NCI-H146 treated with DMSO at 0.1 percent for 48 hours (cell line): ENCODE results near the gene PRDM1.

Experiments
- DNase-seq: peaks from one replicate; lab custom pipeline; 2025; ENCODE audit not compliant: unreplicated experiment; lab: John Stamatoyannopoulos, UW

PRDM1 gene

DNA sequence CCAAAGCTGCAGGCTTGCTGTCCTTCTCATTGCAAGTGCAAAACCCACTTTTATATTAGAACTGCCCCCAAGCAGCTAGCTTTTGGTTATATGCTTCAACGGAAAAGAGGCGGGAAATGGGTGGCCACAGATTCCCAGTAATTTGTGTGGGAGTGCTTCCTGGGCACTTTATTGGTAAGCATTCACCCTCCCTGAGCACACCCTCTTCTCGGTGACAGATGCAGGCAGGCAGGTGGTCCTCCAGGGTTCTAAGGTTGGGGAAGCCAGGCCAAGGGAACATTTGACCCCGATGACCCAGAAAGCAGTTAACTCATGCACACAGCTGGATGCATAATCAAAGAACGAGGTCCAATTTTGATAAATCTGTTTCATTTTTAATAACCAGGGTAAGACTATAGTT lies 29.1 kb downstream of the PRDM1 start:
- DNase-seq = no peak

DNA sequence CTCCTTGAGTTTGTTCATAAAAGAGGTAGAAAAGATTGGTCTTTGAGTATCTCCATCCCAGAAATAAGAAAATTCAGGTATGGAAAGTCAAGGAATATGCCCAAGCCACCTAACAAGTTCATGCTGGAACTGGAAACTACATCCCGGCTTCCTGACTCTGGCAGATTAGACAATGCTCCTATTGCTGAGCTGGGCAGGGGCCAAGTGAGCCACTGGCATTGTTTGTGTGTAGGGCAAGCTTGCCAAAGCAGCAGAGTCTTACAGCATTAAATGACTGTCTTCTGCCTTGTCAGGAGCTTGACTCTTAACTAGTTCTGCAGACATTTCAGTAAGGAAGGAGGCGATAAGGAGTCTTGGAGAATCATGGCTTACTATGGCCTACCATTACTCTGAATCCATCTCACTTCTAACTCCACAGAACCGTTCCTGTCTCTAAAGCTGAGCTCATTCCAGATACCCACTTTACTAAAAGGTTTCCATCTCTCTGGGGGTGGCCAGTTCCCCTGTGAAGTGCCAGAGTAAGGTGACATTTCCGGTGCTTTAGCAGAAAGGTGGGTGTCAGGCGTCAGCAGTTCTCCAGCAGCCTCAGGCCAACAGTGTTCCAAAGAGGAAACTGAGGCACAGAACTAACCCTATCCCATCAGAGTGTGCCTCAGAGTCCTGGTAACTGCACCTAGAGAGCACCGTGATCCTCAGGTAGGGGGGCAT lies 30.1 kb downstream of the PRDM1 start:
- no peak for DNase-seq

DNA sequence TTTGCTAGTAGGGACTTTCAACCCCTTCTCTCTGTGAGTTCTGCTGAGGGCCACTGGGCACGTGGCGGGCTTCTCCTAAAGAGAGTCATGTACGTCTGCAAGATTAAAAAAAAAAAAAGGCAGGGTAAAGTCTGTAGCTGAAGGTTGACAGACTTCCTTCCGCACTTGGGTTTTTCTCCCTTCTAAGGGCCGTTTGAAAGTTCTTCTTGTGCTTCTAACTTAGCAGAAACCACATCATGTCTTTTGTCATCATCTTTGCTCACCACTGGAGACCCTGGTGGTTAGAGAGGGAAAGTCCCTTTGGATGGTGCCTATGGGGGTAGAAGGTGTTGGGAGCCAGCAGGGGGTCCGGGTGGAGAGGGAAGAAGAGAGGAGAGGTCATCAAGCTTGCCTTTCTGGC lies 31.4 kb downstream of the PRDM1 start:
- DNase-seq = no peak

DNA sequence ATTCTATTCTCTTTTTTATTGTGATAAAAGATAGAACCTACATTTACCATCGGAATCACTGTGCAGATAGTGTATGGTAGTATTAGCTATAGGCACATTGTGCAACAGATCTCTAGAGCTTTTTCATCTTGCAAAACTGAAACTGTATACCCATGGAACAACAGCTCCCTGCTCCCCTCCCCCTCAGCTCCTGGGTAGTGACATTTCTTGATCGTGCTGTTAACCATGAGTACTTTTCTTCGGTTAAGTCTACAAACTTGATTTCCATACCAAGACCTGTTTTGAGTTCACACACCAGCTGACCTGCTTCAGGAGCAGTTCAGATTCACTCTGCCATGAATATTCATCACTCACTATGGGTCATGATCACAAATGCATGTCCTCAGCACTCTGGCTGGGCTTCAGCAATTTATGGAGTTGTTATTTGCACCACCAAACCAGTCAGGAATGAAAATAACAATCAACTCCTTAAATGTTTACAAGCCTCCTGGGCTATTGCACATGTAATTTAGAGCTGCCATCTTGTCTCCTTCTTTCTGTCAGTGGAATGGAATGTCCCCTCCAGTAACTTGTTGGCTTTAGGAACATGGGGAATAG lies 32.8 kb downstream of the PRDM1 start:
- DNase-seq = no peak

DNA sequence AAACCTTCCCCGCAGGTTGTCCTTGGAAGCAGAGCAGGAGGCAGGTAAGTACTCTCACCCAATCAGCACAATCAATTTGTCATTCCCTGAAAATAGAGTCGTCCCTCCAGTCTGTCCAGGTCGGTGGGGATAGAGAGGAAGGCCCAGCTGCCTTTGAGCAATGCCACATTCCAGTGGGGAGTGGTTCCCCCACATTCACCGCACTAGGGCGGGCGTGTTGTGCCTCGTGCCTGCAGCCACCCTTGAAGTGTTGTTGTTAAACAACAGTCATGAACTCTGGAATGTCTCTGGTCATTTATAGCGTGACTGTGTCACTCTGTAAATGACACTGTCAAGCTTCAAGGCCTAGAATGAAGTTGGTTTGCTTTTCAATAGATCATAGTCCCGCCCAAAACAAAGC lies 33.4 kb downstream of the PRDM1 start:
- no peak for DNase-seq

DNA sequence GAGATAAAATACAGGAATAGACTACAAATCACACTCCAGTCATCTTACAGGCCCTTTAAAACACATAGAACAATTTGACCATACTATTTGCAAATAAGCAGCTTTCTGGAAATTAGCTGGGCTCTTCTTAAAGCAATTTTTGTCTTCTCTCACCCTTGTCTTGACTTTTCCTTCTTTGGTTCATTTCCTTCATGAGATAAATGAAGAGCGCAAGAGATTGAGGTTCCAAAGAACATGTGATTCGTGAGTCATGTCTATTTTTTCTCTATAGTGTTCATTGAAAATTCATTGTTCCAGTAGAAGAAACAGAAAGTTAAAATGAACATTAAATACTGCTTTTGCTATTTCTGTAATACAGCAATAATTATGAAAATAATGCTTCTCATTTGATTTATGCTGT lies 33.9 kb downstream of the PRDM1 start:
- no peak for DNase-seq

DNA sequence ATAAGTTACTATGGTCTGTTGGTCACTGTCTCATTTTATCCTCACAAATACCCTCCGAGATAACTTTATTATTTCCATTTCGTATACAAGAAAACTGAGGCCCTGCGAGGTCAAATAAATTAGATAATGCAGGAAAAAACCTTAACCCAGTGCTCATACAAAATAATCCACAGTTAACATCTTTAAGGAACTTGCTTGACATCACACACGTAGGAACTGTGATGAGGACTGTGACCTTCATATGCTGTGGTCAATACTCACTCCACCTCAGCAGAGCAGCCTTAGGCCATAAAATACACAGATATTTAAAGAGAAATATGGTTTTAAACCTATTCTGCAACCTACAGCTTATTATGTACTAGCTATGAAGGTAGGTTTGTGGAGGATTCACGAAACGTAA lies 34.3 kb downstream of the PRDM1 start:
- DNase-seq = no peak

DNA sequence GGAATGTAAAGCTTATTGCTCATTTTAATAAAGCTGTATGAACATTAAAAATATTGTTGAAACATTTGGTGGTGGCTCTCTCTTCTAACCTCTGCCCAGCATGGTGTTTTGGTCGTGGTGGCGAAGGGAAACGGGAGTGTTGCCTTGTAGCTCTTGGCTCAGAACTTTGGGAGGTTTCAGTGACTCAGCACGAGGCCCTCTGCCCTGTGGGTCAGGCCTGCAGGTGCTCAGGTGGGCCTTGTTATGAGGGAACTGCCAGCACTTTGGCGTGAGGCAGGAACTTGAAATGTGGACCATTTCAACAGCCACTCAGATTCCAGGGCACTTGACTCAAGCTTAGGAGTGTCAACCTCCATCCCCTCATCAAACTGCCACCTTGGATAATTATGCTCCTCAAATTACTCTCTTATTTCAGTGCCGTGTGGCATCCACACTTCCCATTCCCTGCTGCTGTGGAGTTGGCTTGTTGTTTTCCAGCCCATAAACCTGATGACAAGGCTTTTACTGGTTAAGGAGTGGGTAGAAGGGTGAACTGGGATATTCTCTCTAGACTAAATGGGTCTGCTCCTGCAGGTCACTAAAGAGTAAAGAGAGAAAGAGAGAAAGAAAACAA lies 36.3 kb downstream of the PRDM1 start:
- no peak for DNase-seq

DNA sequence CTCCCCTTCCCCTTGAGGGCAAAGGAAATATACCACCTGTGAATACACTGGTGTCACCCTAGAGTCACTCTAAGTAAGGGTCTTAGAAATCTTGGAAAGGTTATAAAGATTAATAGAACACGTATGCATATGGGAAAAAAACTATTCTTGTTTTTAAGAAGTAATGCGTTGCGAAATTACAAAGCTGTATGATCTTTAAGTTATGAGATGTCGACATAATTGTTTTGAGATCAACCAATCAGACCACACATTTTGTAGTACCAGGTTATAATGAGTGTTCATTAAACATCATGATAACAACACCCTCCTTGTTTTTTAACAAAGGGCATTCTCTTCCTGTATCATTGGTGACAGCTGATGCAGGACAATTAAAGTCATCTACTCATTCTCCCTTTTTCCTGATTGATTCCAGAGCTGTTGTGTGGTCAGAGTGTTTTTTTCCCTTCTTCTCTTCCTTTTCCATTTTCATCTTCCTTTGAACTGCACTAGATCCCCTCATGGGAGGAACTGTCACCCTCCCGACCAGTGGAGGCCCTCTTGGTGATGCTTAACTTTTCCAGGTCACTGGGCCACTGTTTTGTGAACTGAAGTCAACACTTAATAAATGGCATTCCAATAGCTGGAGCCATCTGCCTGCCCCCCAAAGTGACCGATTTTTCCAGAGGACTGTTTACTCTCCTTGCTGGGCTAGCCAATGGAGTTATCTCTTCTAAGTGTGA lies 37.0 kb downstream of the PRDM1 start:
- no peak for DNase-seq

DNA sequence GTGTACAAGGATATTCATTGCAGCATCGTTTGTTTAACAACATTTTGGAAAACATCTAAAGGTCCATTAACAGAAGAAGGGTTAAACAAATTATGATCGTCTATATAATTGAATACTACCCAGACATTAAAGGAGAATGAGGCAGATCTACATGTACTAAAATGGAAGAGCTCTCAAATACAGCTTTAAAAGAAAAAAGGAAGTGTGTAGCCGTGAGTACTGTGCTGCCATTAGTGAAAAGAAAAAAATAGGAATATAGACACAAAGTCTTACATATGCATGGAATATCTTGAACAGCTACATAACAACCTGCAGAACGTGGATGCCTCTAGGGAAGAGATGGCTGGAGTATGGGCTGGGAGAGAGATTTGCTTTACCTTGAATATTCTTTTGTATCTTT lies 37.9 kb downstream of the PRDM1 start:
- no peak for DNase-seq

DNA sequence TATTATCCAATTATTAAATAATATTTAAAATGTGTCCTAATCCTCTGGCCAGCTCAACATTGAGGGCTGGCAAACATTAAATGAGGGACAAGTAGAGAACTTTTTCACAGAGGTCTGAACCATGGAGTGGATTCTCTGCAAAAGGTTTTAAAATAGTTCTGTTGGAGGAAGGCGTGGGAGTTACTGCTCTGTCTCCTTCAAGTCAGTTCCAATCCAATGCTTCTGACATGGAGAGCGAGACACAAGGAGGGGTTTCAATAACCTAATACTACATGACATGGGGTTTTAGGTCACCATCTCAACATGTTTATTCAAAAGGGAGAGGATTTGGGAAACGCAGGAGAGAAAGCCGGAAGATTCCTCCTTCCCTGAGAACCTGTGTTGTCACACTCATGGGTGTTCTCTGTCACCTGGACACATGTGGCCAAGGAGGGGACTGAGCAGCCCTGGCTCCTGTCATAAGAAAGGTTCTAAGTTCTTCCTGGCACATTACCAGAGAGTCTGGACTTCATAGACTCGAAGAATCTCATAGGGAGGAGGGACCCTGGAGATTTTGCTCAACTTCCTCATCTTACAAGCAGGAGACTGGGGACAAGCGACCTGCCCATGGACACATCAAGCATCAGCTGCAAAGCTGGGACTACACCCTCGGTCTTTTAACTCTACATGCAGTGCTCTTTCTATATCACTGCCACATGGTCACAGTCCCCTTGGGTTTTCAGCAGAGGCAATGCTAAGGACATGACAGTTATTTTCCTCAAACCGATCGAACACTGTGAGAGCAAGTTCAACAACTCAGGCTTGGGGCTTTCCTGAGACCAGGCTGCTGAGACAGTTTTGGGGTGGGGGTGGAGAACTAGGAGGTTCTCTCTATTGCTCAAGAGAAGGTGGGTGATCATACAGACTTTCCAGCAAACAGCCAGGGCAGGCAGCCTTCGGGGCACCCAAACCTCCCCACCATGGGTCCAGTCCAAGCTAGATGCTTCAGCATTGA lies 38.6 kb downstream of the PRDM1 start:
- no peak for DNase-seq

DNA sequence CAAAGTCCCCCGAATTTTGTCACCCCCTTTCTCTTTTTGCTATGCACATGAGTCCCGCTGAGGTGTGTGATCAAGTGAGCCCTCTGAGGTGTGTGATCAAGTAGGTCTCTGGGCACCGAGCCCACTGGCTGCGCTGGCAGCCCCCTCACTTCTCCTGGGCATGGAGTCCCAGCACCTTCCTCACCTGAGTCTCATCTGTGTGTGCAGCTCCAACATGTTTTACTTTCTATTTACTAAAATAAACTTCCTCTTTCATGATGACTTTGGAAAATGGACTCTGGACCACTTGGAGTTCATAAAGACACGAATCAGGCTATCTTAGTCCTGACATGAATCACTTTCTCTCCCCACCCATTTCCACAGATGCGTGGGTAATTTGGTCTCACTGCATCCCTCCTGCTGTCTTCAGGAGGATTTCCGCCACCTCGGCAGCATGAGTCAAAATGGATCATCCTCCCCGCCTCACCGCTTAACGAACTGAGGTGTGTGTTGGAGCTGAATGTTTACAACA lies 39.8 kb downstream of the PRDM1 start:
- DNase-seq = no peak

DNA sequence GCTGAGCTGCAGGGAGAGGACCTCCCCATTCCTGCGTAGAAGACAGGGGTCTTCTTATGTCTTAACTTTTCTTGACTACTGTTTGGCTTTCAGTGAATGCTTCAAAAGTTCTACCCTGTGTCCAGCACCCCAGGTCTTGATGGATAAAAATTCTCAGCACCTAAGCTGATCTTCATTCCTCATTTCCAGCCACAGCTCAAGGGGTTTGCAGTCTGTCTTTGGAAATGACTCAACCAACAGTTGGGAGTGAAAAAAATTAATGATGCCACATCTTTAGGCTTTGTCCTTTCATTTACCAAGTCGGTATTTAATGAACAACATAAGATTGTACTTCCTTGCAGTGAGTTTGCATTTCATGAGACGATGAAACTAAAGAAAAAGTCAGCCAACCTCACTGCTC lies 40.3 kb downstream of the PRDM1 start:
- DNase-seq = no peak

DNA sequence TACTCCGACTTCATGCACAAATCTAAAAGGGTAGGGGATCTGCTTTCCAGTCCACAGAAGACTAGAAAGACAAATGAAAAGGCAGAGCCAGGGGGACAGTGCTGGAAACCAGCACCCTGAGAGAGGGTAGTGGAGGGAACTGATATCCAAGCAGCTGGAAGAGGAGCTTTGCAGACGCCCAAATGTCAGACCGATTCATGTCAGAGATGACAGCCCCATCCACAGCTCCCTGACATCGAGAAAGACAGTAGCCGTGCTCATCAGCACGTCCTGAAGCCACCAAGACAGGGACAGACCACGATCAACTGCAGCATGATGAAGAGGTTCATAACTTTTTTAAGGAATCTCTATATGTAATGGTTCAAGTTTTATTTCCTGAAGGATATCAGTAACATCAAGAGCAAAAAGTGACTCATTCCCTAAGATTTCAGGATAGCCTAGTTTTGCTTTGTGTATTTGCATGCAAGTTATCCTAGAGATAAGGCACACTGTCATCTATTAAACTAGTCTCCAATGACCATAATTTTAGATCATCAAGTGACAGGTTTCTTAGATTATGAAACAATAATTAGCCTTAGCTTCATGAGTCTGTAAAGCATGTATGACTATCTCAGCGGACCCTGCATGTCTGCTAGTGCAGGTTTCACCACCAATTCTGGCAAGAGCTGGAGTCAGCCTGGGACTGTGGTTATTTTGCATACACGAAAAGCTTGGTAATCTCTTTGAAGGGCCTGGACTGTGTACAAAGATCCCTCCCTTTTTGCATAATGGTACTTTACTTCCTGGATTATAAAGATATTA lies 43.0 kb downstream of the PRDM1 start:
- DNase-seq = no peak

DNA sequence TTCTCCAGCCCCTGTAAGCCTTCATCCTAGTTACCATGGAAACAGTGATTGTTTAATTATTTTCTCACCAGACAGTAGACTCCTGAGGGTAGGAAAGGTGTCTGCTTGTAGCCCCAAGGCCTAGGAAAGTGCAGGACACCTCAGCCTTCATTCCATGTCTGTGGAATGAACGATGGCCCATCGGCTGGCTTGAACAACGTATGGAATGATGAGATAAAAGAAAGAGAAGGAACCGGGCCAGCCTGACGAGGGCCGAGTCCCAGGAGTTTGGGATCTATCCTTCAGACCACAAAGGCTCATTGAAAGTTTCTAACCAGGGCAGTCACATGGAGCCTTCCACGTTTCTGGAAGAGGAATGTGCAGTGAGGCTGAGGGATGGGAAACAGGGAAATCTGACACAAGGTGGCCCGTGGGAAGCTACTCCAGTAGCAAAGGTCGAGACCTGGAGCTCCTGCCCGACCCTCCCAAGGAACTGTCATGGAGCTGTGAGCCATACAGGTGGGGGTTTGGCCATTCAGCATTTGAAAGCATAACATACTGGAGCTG lies 46.1 kb downstream of the PRDM1 start:
- no peak for DNase-seq

DNA sequence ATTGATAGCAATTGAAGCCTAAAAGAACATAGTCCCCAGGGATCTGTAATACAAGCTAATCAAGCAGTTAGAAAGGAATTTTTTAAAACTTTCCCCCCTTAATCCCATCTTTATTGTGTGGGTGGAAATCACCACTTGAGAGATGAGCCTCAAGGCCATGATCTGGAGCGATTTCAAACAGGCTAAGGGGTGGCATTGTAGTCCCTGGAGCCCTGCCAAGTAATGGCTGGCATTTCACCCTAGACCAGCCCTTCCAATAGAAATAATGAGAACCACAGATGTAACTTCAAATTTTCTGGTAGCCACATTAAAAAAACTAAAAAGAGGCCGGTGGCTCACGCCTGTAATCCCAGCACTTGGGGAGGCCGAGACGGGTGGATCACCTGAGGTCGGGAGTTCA lies 46.9 kb downstream of the PRDM1 start:
- no peak for DNase-seq

DNA sequence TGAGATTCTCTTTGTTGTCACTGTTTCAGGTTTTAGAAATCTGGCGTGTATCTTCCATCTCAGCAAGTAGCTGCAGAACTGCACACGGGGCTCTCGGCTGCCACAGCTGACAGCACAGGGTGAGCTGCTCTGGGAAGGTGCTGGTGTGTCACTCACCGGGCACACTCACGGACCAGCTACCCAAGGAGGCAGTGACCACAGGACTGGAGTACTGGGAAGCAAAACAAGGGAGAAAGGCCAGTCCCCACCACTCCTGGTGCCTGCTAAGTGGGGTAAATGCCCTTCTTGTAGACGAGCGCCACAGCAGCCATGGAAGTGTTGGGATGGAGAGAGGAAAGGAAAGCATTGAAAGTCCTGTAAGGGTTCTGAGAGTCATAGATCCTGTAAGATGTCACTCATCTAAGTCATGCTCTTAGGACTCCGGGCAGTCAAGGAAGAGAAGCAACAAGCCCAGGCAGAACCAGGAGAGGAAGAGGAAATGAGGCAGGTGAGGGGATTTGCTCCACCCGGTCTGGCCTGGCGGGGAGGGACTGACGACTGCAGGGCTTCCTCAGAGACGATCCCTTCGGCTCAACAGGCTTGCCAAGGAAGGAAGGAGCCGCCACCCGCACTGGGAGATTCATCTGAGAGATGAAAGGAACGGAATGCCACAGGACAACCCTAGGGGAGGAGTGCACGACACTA lies 48.1 kb downstream of the PRDM1 start:
- no peak for DNase-seq

DNA sequence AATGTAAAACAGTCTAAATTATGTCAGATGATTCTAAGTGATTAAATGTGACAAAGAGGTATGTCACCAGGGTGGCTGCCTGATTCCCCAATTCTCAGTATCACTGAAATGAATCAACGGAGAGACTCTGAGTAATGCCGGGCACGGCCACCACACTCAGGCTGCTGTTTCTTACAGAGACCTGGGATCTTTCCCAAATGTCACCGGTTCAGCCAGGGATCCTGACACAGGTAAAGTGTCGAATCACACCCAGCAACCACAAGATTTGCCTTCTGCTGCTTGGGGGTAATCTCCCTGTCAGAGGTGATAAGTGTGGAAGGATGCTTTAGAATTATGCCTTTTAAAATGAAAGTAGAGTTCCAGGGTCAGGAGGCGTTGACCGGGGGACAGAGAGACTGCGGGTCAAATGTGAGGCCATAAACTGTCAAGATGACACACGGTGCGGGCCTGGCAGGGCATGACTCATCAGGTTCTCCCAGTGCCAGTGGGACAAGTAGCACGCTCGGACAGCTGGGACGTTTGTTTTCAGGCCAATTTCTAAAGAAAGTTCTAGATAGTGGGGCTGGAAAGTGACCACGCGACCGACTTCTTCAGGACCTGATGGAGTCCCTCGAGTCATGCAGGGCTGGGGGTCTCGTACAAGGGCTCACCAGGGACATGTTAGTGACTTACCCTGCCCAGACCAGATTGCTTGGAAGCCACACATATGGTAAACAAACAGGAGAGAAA lies 48.9 kb downstream of the PRDM1 start:
- no peak for DNase-seq
